B cell (primary cell): ENCODE data around the gene CELF2. TPM values are rescaled to one million over a fixed set of nuclear protein-coding genes. Genes with fewer than 3 reads are reported as not detected.

Experiments
- ATAC-seq: fragments of 200-7000 bp; cut with Tn5 transposase; one replicate; pipeline ENCODE4 v1.10.0; 2021; ENCODE audit warnings: low read depth, mild to moderate bottlenecking, moderate number of reproducible peaks, moderate library complexity
- CTCF ChIA-PET: fragments of 350-600 bp; sonication (Branson Sonifier 250); formaldehyde crosslinking; loops from one replicate; lab custom pipeline; 2021; ENCODE audit warnings: antibody characterized with exemption, inconsistent platforms; lab: Charles Lee
- POLR2A ChIA-PET: fragments of 350-600 bp; sonication (Branson Sonifier 250); formaldehyde crosslinking; loops from one replicate; lab custom pipeline; 2021; ENCODE audit warnings: antibody characterized with exemption; lab: Charles Lee
- DNase-seq: peaks from one replicate; pipeline ENCODE4 v3.0.0; 2013
- H2AFZ ChIP-seq: 2 replicates; pipeline ENCODE4 v1.6.1; 2012; ENCODE audit warnings: mild to moderate bottlenecking, low read depth, low read length; ENCODE audit not compliant: insufficient read depth, poor library complexity, severe bottlenecking
- H3K27ac ChIP-seq, 2 donors: 1 replicate in 1 of 2; 2 replicates in 1 of 2; pipeline ENCODE4 v1.5.1; 2012 to 2013; ENCODE audit warnings: low read length in 2 of 2, mild to moderate bottlenecking in 2 of 2, moderate library complexity in 1 of 2
- H3K27me3 ChIP-seq, 4 experiments: fragments of 200-600 bp in 1 of 4; sonication (generic) in 1 of 4; replicated peaks in 1 of 4; 1 replicate in 2 of 4; 2 replicates in 2 of 4; pipeline versions ENCODE4 v1.6.1 to v1.7.0; 2013 to 2016; ENCODE audit warnings: low read length in 3 of 4, mild to moderate bottlenecking in 2 of 4, mixed read lengths in 1 of 4, moderate library complexity in 1 of 4; ENCODE audit not compliant: insufficient read depth in 4 of 4, control insufficient read depth in 3 of 4; ENCODE audit errors: control extremely low read depth in 1 of 4
- H3K36me3 ChIP-seq, 2 experiments: replicated peaks in 1 of 2; 1 replicate in 1 of 2; 2 replicates in 1 of 2; pipeline versions ENCODE4 v1.6.1 to v1.7.1; 2013; ENCODE audit warnings: low read length in 1 of 2; ENCODE audit not compliant: insufficient read depth in 2 of 2, control insufficient read depth in 1 of 2; ENCODE audit errors: control extremely low read depth in 1 of 2, extremely low read depth in 1 of 2
- H3K4me1 ChIP-seq, 2 donors: fragments of 200-600 bp in 1 of 2; sonication (generic) in 1 of 2; 1 replicate in 1 of 2; 2 replicates in 1 of 2; pipeline versions ENCODE4 v1.5.1 to v1.6.1; 2013 to 2017; ENCODE audit warnings: low read length in 2 of 2; ENCODE audit not compliant: control insufficient read depth in 2 of 2, insufficient read depth in 2 of 2
- H3K4me2 ChIP-seq: replicated peaks from 2 replicates; pipeline ENCODE3; 2012; ENCODE audit warnings: mild to moderate bottlenecking, low read depth, low read length; ENCODE audit not compliant: poor library complexity, severe bottlenecking
- H3K4me3 ChIP-seq, 5 experiments: fragments of 200-600 bp in 1 of 5; sonication (generic) in 1 of 5; 1 replicate in 3 of 5; 2 replicates in 2 of 5; pipeline versions ENCODE4 v1.5.1 to v1.7.0; 2011 to 2016; ENCODE audit warnings: low read length in 4 of 5, mild to moderate bottlenecking in 4 of 5, low read depth in 2 of 5, control low read depth in 1 of 5, moderate library complexity in 1 of 5; ENCODE audit not compliant: insufficient read depth in 1 of 5; ENCODE audit errors: control extremely low read depth in 1 of 5, extremely low read depth in 1 of 5
- H3K79me2 ChIP-seq: fragments of 200-600 bp; sonication (generic); one replicate; pipeline ENCODE4 v1.6.0; 2016; ENCODE audit warnings: low read length; ENCODE audit not compliant: control insufficient read depth, insufficient read depth
- H3K9ac ChIP-seq: fragments of 200-600 bp; sonication (generic); 2 replicates; pipeline ENCODE4 v1.6.1; 2017; ENCODE audit warnings: mild to moderate bottlenecking, low read length, moderate library complexity
- H3K9me3 ChIP-seq, 3 donors: one replicate each; pipeline versions ENCODE4 v1.6.1 to v1.7.1; 2013; ENCODE audit warnings: low read length in 2 of 3; ENCODE audit not compliant: control insufficient read depth in 2 of 3, insufficient read depth in 1 of 3; ENCODE audit errors: control extremely low read depth in 1 of 3
- H4K20me1 ChIP-seq: 2 replicates; pipeline ENCODE4 v1.6.0; 2012; ENCODE audit warnings: mild to moderate bottlenecking, low read length; ENCODE audit not compliant: insufficient read depth, control insufficient read depth, poor library complexity, severe bottlenecking
- H3K27ac Mint-ChIP-seq: one replicate; pipeline ENCODE4 v1.8.0; 2021; ENCODE audit warnings: mixed read lengths
- H3K27me3 Mint-ChIP-seq: one replicate; pipeline ENCODE4 v1.8.0; 2021; ENCODE audit warnings: mixed read lengths
- H3K4me1 Mint-ChIP-seq: one replicate; pipeline ENCODE4 v1.8.0; 2021; ENCODE audit warnings: mixed read lengths
- H3K4me3 Mint-ChIP-seq: one replicate; pipeline ENCODE4 v1.8.0; 2021; ENCODE audit warnings: mixed read lengths
- H3K9me3 Mint-ChIP-seq: one replicate; pipeline ENCODE4 v1.8.0; 2022; ENCODE audit warnings: mixed read lengths; ENCODE audit not compliant: insufficient read depth
- CTCF ChIP-seq: fragments of 200-600 bp; IDR thresholded peaks from one replicate; pipeline ENCODE4 v1.8.0; 2022; ENCODE audit warnings: antibody characterized with exemption, mild to moderate bottlenecking
- EZH2 ChIP-seq: IDR thresholded peaks from 2 replicates; pipeline ENCODE4 v1.6.1; 2012; ENCODE audit warnings: borderline replicate concordance, low read depth, mild to moderate bottlenecking, moderate library complexity, low read length; ENCODE audit not compliant: insufficient read depth, poor library complexity, severe bottlenecking
- WGBS: methylation state at CpG from one replicate; pipeline ENCODE4 v1.1.5; 2013; ENCODE audit warnings: missing lambda C conversion rate; ENCODE audit not compliant: insufficient coverage; 5-methylcytosine and 5-hydroxymethylcytosine counted together
- intact Hi-C: fragments of 100-400 bp; cut with micrococcal nuclease; formaldehyde crosslinking; loops from one replicate; pipeline ENCODE4 v1.10.0; 2022
- polyA plus RNA-seq: library from polyadenylated mRNA; depleted of rRNA; stranded (reverse); fragments of >200 nt; gene quantifications from 2 replicates; pipeline ENCODE4 v1.2.3, GENCODE V29; 2012
- total RNA-seq, 2 donors: library from RNA; stranded (reverse); fragments of 120-200 nt in 1 of 2; gene quantifications; 1 replicate in 1 of 2; 2 replicates in 1 of 2; pipeline versions ENCODE4 v1.2.3 to v1.2.4, GENCODE V29; 2013 to 2022

The CELF2 gene
- total and polyA plus RNA-seq, 2 donors (not counting 1 experiment from before 2014, with no cell fraction given): 59.5 to 112 TPM

GRCh38 chr10:11181978-11182377 lies 164.3 kb downstream of the CELF2 start:
- no peak overlapping the region for H3K4me3 ChIP-seq

GRCh38 chr10:11183015-11183414 lies 165.3 kb downstream of the CELF2 start:
- H3K4me3 Mint-ChIP-seq: no peak overlapping the region
- peaks cover 4 to 60% of the 10 kb centered on the region in 2 experiments for H3K36me3 ChIP-seq
- ATAC-seq: no peak
- H3K9me3 ChIP-seq: peaks cover 0 to 7% (median 5%) of the 10 kb centered on the region in 3 donors
- no peak overlapping the region for H2AFZ ChIP-seq
- H3K27me3 ChIP-seq: no peaks in the 10 kb centered on the region
- DNase-seq: no peak
- H3K9me3 Mint-ChIP-seq: no peaks in the 10 kb centered on the region
- no peaks in the 10 kb centered on the region for H3K27me3 Mint-ChIP-seq
- WGBS: no CpG with 5 or more reads among the region's 2 CpGs
- CTCF ChIA-PET: interaction anchor here (1.5 to 1.8 kb wide), 4 partner anchors 16 to 88 kb away, joined by 5 to 6 read pairs (median 6); no protein-coding TSS in a partner anchor
- H3K4me1 ChIP-seq: peaks cover 65 to 81% of the 10 kb centered on the region in 2 donors
- peaks cover 80% of the 10 kb centered on the region for H4K20me1 ChIP-seq
- peaks cover 86% of the 10 kb centered on the region for H3K4me1 Mint-ChIP-seq
- no peak overlapping the region for H3K4me3 ChIP-seq
- H3K79me2 ChIP-seq: peaks cover 100% of the 10 kb centered on the region
- H3K27ac Mint-ChIP-seq: peak overlapping the region; percentile 59
- POLR2A ChIA-PET: no interaction called here
- peak overlapping the region in 1 of 2 donors; percentile 87 for H3K27ac ChIP-seq
- H3K4me2 ChIP-seq: peak overlapping the region; percentile 15
- H3K9ac ChIP-seq: no peak overlapping the region
- intact Hi-C loops: loop anchor here (2.0 kb wide), 1 partner anchor 14 kb away; no protein-coding TSS in a partner anchor
- TF ChIP-seq CTCF (no peak), EZH2 (no peak)

More at GRCh38 chr10:11181978-11182377, 164.3 kb downstream of the CELF2 start:
- H4K20me1 ChIP-seq: peaks cover 81% of the 10 kb centered on the region
- ChIA-PET POLR2A (no interaction called here), CTCF (interaction anchor here (1.3 to 1.8 kb wide), 5 partner anchors 12 to 89 kb away, joined by 3 to 6 read pairs (median 5); no protein-coding TSS in a partner anchor)
- Mint-ChIP-seq H3K27ac (peak overlapping the region; percentile 51), H3K4me3 (no peak overlapping the region), H3K9me3 (no peaks in the 10 kb centered on the region), H3K27me3 (no peaks in the 10 kb centered on the region), H3K4me1 (peaks cover 88% of the 10 kb centered on the region)
- 83% methylated on average over 6 of the region's 6 CpGs for WGBS
- no peak for ATAC-seq
- no peak for DNase-seq
- peaks cover 2 to 67% of the 10 kb centered on the region in 2 experiments for H3K36me3 ChIP-seq
- peaks cover 100% of the 10 kb centered on the region for H3K79me2 ChIP-seq
- H3K4me2 ChIP-seq: no peak overlapping the region
- no peak for TF ChIP-seq EZH2
- H3K4me1 ChIP-seq: peaks cover 73 to 84% of the 10 kb centered on the region in 2 donors
- H3K9me3 ChIP-seq: peaks cover 0 to 7% (median 5%) of the 10 kb centered on the region in 3 donors
- no peak overlapping the region for H3K9ac ChIP-seq
- no peaks in the 10 kb centered on the region for H3K27me3 ChIP-seq
- no peak overlapping the region for H2AFZ ChIP-seq
- peak overlapping the region in 1 of 2 donors; percentile 87 for H3K27ac ChIP-seq
- intact Hi-C loops: loop anchor here (2.0 kb wide), 1 partner anchor 15 kb away; no protein-coding TSS in a partner anchor
